Ramos (cell line): ENCODE measurements around the gene AHI1.

ENCODE experiments used
- in situ Hi-C: fragments of 300-500 bp; cut with MboI; formaldehyde crosslinking; loops from one replicate; pipeline ENCODE4 v1.14.3; 2022; ENCODE audit warnings: low sequenced_read_pairs; ENCODE audit not compliant: unreplicated experiment

AHI1 gene

GRCh38 chr6:135274561-135275293 is 222.8 kb downstream of the AHI1 start:
- in situ Hi-C loops: no loop called here

GRCh38 chr6:135271626-135272025 is 225.9 kb downstream of the AHI1 start:
- in situ Hi-C loops: no loop called here

GRCh38 chr6:135270676-135271536 is 226.6 kb downstream of the AHI1 start:
- in situ Hi-C loops: no loop called here

DNA sequence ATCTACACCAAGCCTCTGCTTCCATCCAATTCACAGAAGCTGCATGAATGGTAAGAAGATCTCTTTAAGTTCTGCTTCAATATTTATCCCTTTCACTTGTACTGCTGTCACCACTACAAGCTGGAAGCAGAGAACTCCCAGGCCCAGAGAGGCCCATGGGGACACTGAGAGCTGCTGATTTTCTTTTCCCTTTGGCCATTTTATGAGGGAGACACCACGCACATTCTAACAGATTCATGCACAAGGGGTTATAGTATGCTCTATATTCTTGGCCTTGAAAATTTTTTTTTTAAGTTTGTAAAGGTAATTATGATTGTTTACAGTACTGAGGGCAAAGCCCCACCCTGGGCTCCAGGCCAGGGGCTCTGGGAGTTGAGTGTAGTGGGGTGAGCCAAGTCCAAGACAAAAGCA is 228.1 kb downstream of the AHI1 start:
- in situ Hi-C loops: no loop called here

- in situ Hi-C loops: no loop called here
Observed at GRCh38 chr6:135268740-135269139, 228.8 kb downstream of the AHI1 start.

DNA sequence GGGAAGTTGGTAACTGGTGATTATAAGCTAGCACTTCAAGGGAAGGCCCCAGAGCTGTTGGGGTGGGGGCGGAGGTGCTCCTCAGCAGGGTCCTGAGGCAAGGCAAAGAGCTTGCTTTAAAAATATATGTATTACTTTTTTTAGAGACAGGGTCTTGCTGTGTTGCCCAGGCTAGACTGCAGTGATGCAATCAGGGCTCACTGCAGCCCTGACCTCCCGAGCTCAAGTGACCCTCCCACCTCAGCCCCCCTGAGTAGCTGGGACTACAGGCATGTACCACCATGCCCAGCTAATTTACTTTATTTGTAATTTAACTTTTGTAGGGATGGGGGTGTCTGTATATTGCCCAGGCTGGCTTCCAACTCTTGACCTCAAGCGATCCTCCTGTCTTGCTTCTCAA is 229.3 kb downstream of the AHI1 start:
- in situ Hi-C loops: no loop called here

DNA sequence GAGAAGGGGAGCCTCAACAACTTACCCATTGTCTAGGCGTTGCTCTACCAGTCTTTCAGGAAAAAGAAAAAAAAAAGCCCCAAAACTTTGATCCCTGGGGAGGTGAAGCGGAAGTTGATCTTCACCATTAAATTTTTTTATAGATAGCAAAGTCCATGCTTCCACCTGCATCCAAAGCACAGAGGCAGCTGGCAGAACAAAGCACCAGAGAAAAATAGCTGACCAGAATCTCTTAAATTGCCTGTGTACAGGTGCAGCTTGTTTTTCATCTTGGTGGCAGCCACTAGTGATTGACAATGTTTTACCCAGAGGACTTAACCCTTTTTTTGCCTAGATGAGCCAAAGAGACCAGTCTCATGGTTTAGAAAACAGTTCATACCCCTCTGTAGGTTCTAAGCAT is 230.5 kb downstream of the AHI1 start:
- in situ Hi-C loops: no loop called here

GRCh38 chr6:135266675-135267074 is 230.9 kb downstream of the AHI1 start:
- in situ Hi-C loops: no loop called here

DNA sequence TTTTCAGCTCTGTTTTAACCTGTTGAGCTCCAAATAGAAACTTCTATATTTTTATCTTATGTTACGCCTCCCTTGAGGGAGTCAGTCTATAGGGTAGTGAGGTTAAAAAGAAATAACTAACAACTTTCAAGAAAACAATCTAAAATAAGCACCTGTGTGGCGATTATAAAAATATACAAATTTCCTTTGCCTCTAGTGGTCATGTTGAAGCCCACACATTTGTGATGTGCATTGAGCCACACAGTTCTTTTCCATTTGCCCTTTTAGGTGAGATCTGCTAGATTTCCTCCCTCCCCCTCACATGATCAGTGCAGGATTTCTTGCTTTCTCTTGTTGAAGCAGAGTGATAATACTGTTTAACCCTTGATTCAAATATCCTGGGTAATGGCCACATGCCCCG is 232.3 kb downstream of the AHI1 start:
- in situ Hi-C loops: no loop called here

- in situ Hi-C loops: no loop called here
Observed at GRCh38 chr6:135261872-135262725, 235.4 kb downstream of the AHI1 start.

- in situ Hi-C loops: no loop called here
Observed at GRCh38 chr6:135260612-135261011, 236.9 kb downstream of the AHI1 start.

GRCh38 chr6:135258970-135259369 is 238.6 kb downstream of the AHI1 start:
- in situ Hi-C loops: no loop called here

DNA sequence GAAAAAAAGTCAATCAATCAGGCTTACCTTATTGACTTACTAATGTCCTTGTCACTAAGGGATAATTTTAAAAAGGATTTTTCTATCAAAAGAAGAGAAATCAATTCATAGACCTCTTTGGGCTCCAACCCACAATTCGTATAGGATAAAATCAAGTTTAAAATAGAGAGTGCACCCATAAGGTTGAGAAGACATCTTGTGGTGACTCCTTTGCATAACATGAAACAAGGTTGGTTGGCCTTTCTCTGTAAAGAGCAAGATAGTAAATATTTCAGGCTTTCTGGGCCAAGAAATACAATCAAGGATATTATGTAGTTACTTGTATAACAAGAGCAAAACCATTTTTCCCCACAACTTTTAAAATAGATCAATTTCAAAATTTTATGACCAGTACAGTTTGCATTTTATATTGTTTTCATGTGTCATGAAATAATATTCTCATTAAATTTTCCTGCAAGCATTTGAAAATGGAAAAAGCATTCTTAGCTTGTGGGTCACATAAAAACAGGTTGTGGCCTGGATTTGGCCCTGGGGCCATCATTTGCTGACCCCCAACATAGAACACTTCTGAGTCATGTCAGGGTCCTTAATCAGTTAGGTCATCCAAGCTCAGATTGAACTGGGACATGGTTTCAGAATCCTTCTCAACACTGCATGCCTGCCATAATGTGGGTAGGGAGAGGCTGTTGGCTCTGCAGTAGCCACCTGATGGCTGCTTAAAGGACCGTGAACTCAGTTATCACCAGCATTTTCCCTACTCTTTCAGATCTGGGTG is 239.7 kb downstream of the AHI1 start:
- in situ Hi-C loops: no loop called here

DNA sequence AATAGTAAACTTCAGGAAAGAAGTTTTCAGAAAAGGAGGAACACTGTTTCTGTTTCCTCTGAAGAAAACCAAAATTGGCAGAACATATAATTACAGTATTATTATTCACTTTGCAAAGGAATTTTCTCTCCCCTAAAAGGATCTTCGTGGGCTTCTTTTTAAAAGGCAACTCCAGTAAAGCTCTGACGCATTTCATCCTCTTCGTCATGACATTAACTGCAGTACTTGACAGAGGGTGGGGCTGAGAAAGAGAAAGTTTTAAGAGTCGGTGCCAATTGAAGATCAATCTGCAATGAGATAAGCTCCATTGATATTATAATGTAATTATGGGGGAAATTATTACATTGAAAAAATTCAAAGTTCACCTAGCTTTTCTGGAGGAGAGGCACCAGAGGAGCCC is 240.7 kb downstream of the AHI1 start:
- in situ Hi-C loops: no loop called here

DNA sequence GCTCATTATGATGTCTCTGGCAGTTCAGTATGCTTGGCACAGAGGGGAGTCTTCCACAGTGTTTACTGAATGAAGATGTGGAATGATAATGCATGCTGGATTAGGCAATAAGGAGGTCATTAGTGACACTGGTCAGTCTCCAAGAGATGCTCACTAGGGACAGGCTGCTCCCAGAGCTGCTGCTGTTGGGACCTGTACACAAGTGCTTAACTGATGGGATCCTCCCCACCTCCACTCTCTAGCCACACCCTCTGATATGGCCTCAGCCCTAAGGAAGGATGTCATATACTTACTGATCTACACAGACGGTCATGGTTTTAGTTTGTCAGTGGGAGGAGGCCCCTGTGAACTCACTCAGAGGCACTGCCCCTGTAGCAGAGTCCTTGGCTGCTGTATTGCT is 243.1 kb downstream of the AHI1 start:
- in situ Hi-C loops: no loop called here

DNA sequence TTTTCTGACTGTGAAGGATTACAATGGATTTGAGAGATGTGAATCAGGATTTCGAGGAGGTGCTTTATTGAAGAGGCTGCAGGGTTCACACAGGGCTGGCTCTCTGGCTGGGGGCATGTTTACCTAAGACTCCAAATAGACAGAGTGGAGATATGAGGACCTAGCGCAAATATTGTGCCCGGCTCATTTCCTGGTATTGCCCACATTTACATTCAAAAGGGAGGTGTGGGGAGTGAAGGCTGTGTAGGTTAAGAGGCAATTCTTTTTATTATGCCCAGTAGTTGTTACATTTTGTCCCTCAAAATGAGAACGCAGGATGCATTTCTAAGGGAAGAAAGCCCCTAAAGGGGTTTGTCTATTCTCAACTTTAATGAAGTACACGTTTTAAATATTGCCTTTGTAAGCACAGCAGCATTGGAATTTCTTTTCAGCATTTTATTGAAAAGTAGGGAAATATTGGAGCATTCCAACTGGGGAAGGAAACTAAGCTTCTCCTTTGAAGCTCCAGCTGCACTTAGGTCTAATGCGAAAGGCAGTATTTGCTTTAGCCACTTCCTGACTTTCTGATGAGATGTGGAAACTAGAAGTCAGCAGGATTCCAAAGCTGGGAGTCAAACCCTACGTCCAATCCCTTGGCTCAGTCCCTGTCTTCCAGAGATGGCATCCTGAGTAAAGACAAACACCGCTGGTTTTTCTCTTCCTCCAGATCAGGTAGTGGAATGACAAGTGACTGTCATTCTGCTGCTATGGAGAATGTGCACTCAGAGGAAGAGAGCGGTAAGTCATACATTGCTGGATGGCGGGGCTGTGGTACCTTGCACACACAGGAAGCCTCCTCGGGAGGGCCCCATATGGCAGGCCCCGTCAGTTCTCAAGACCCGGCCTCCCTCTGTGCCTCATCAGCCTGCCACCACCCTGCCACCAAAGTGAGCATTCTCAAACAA is 245.8 kb downstream of the AHI1 start:
- in situ Hi-C loops: no loop called here

- in situ Hi-C loops: no loop called here
Observed at GRCh38 chr6:135250751-135251497, 246.6 kb downstream of the AHI1 start.

- in situ Hi-C loops: no loop called here
Observed at GRCh38 chr6:135250234-135250633, 247.3 kb downstream of the AHI1 start.
